ENCODE data around the gene RSBN1L. TPM values are rescaled to one million over a fixed set of nuclear protein-coding genes. Genes with fewer than 3 reads are reported as not detected.

RSBN1L gene
- total RNA-seq, 2 donors from 2014 or later: 20.8 to 22.5 TPM

GRCh38 chr7:77791956-77792355 is 95.7 kb downstream of the RSBN1L start:
- DNase-seq (no peak), ATAC-seq (no peak)
- intact Hi-C loops (cut with DNase I, micrococcal nuclease): no loop called here

GRCh38 chr7:77794000-77794399 is 97.7 kb downstream of the RSBN1L start:
- no peak for DNase-seq
- intact Hi-C loops (cut with DNase I, micrococcal nuclease): no loop called here
- no peak for ATAC-seq

- intact Hi-C loops (cut with DNase I, micrococcal nuclease): loop anchor here in 1 of 2 donors (5.0 kb wide), 1 partner anchor 129 kb away; no protein-coding TSS in a partner anchor
- no peak for ATAC-seq
- no peak for DNase-seq
Measured at GRCh38 chr7:77796109-77796508, 99.8 kb downstream of the RSBN1L start.

- ATAC-seq (no peak), DNase-seq (no peak)
- intact Hi-C loops (cut with DNase I, micrococcal nuclease): loop anchor here in 1 of 2 donors (5.0 kb wide), 1 partner anchor 130 kb away; no protein-coding TSS in a partner anchor
Measured at GRCh38 chr7:77796960-77797359, 100.7 kb downstream of the RSBN1L start.

GRCh38 chr7:77797734-77798393 is 101.6 kb downstream of the RSBN1L start:
- DNase-seq (peak in 1 of 2 donors; percentile 63), ATAC-seq (peak; percentile 16)
- intact Hi-C loops (cut with DNase I, micrococcal nuclease): loop anchor here in 1 of 2 donors (5.0 kb wide), 1 partner anchor 131 kb away; no protein-coding TSS in a partner anchor

- peak; percentile 83 for ATAC-seq
Measured at GRCh38 chr7:77798394-77799077, 102.3 kb downstream of the RSBN1L start, which contains the start of the genes PHTF2 and TMEM60. Gene PHTF2 (plus strand): TSS chr7:77798773. Gene TMEM60 (minus strand): TSS chr7:77798434. CDS start chr7:77794373, 4,061 bp downstream.

GRCh38 chr7:77799078-77799964 is 103.1 kb downstream of the RSBN1L start:
- ATAC-seq (peak; percentile 5), DNase-seq (peak; percentile 52 to 60)
- intact Hi-C loops (cut with DNase I, micrococcal nuclease): loop anchor here in 1 of 2 donors (5.0 kb wide), 1 partner anchor 132 kb away; no protein-coding TSS in a partner anchor

More at GRCh38 chr7:77798394-77799077, 102.3 kb downstream of the RSBN1L start, which contains the start of the genes PHTF2 and TMEM60:
- DNase-seq: peak; percentile 99
- intact Hi-C loops (cut with DNase I, micrococcal nuclease): loop anchor here in 1 of 2 donors (5.0 kb wide), 1 partner anchor 131 kb away; no protein-coding TSS in a partner anchor

GRCh38 chr7:77800158-77800557 is 103.9 kb downstream of the RSBN1L start:
- ATAC-seq (no peak), DNase-seq (no peak)
- intact Hi-C loops (cut with DNase I, micrococcal nuclease): no loop called here

- ATAC-seq (peak; percentile 21), DNase-seq (no peak)
- intact Hi-C loops (cut with DNase I, micrococcal nuclease): no loop called here
Measured at GRCh38 chr7:77800730-77801129, 104.5 kb downstream of the RSBN1L start.

GRCh38 chr7:77802557-77803405 is 106.5 kb downstream of the RSBN1L start:
- ATAC-seq: no peak
- intact Hi-C loops (cut with DNase I, micrococcal nuclease): no loop called here
- DNase-seq: no peak

- DNase-seq (no peak), ATAC-seq (no peak)
- intact Hi-C loops (cut with DNase I, micrococcal nuclease): no loop called here
Measured at GRCh38 chr7:77806425-77806824, 110.2 kb downstream of the RSBN1L start.

- ATAC-seq: no peak
- DNase-seq: no peak
- intact Hi-C loops (cut with DNase I, micrococcal nuclease): no loop called here
Measured at GRCh38 chr7:77808517-77808916, 112.3 kb downstream of the RSBN1L start.

GRCh38 chr7:77811516-77812289 is 115.4 kb downstream of the RSBN1L start:
- intact Hi-C loops (cut with DNase I, micrococcal nuclease): no loop called here
- DNase-seq (no peak), ATAC-seq (no peak)

GRCh38 chr7:77812290-77812685 is 116.0 kb downstream of the RSBN1L start:
- intact Hi-C loops (cut with DNase I, micrococcal nuclease): no loop called here
- DNase-seq: no peak
- ATAC-seq: no peak

- intact Hi-C loops (cut with DNase I, micrococcal nuclease): no loop called here
- ATAC-seq: no peak
- DNase-seq: no peak
Measured at GRCh38 chr7:77813180-77813579, 116.9 kb downstream of the RSBN1L start.

GRCh38 chr7:77819021-77819420 is 122.8 kb downstream of the RSBN1L start:
- intact Hi-C loops (cut with DNase I, micrococcal nuclease): no loop called here
- ATAC-seq (no peak), DNase-seq (no peak)

GRCh38 chr7:77820967-77821366 is 124.7 kb downstream of the RSBN1L start:
- intact Hi-C loops (cut with DNase I, micrococcal nuclease): no loop called here
- DNase-seq (no peak), ATAC-seq (no peak)

All from left colon (tissue), 2 donors.